ENCODE measurements around the gene NCOA7.

GRCh38 chr6:125824946-125825771, 34.4 kb downstream of the NCOA7 start:
- TF ChIP-seq CTCF (IDR thresholded peaks at IDR 0.05) (no peak), POLR2AphosphoS5 (IDR thresholded peaks at IDR 0.05) (no peak)
